GM21360 (cell line): ENCODE measurements around the gene GRIN3A.
"Not testable (repeated sequence)": the region's sequence is repeated elsewhere in the genome, so short reads cannot be mapped to it uniquely, and the experiment has no call there.

Source experiments
- ATAC-seq: cut with Tn5 transposase; IDR thresholded peaks from one replicate; pipeline ENCODE4 v1.9.1; 2021; ENCODE audit warnings: mild to moderate bottlenecking, moderate library complexity; ENCODE audit not compliant: unreplicated experiment

Gene GRIN3A

GRCh38 chr9:101738566-101739183 lies at the start of gene GRIN3A:
GRIN3A (minus strand) TSS chr9:101738647; CDS start chr9:101737979, 668 bp downstream.
- no peak for ATAC-seq

- no peak for ATAC-seq
Measured at GRCh38 chr9:101787891-101788290, 49.4 kb upstream of the GRIN3A start.

- no peak for ATAC-seq
Measured at GRCh38 chr9:101778332-101778731, 39.9 kb upstream of the GRIN3A start.

GRCh38 chr9:101764472-101764871 lies 26.0 kb upstream of the GRIN3A start:
- ATAC-seq = no peak

- ATAC-seq = no peak
Measured at GRCh38 chr9:101758304-101758930, 20.0 kb upstream of the GRIN3A start.

- no peak for ATAC-seq
Measured at GRCh38 chr9:101753716-101754115, 15.3 kb upstream of the GRIN3A start.

GRCh38 chr9:101751895-101752294 lies 13.4 kb upstream of the GRIN3A start:
- no peak for ATAC-seq

- no peak for ATAC-seq
Measured at GRCh38 chr9:101739311-101739710, 864 bp upstream of the GRIN3A start.

- ATAC-seq = no peak
Measured at GRCh38 chr9:101737705-101738565, 512 bp downstream of the GRIN3A start.

GRCh38 chr9:101737165-101737704 lies 1.2 kb downstream of the GRIN3A start:
- ATAC-seq = no peak

- no peak for ATAC-seq
Measured at GRCh38 chr9:101736717-101737116, 1.7 kb downstream of the GRIN3A start.

GRCh38 chr9:101731429-101731828 lies 7.0 kb downstream of the GRIN3A start:
- ATAC-seq = no peak

- peak; percentile 93 for ATAC-seq
Measured at GRCh38 chr9:101727612-101728524, 10.6 kb downstream of the GRIN3A start.

GRCh38 chr9:101724271-101724670 lies 14.2 kb downstream of the GRIN3A start:
- not testable (repeated sequence) for ATAC-seq

GRCh38 chr9:101718192-101718591 lies 20.3 kb downstream of the GRIN3A start:
- no peak for ATAC-seq

GRCh38 chr9:101716629-101717028 lies 21.8 kb downstream of the GRIN3A start:
- no peak for ATAC-seq

GRCh38 chr9:101711330-101711941 lies 27.0 kb downstream of the GRIN3A start:
- ATAC-seq = peak; percentile 73

GRCh38 chr9:101708855-101709254 lies 29.6 kb downstream of the GRIN3A start:
- no peak for ATAC-seq

- ATAC-seq = no peak
Measured at GRCh38 chr9:101707721-101708120, 30.7 kb downstream of the GRIN3A start.

GRCh38 chr9:101706997-101707396 lies 31.4 kb downstream of the GRIN3A start:
- no peak for ATAC-seq
